ENCODE data around the gene PHLDA1. TPM values are rescaled to one million over a fixed set of nuclear protein-coding genes. Genes with fewer than 3 reads are reported as not detected.

Gene PHLDA1
- polyA plus RNA-seq, 1 of the 3 experiments (the other 2 are of a cell fraction) = 26.2 TPM

DNA sequence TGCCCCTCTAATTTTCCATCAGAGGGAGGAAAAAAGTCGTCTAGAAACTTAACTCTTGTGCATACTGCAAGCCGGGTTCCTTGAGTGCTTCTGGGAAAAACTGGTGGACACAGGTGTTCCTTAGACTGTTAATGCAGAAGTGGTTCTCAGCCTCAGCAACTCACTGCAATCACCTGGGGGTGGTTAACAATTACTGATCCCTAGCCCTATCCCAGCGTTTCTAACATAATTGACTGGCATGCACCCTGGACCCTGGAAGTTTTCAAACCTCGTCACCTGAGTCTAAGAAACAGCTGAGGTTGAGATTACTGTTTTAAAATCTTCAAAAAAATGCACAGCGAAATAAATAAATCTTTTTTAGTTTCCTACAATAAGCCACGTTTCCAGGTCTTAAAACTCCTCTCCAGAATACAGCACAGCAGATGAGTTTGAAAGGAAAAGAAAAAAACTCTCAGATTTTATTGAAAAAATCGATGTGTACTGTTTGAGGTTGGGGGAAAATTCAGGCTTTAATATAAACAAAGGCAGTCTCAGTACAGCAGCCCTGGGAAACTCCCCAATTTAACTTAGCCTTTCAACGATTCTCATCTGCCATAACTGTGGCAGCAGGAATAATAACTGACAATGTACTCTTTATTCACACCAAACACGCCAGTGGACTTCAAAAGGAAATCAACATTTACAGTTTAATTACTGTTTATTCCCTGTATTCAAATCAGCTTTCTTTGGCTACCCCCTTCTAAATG is 45.4 kb downstream of the PHLDA1 start:
- no peaks in the 10 kb centered on the region for H3K4me1 ChIP-seq (ENCODE audit: control insufficient read depth in 1 of 2, insufficient read depth in 2 of 2, low read depth in 1 of 2, low read length in 1 of 2)
- ChIA-PET CTCF (no interaction called here), POLR2A (no interaction called here)
- no peak overlapping the region for H3K27ac ChIP-seq (ENCODE audit: low read depth in 2 of 2, low read length in 1 of 2)
- H3K36me3 ChIP-seq (replicated peaks in 1 of 2; ENCODE audit: control insufficient read depth in 1 of 2, insufficient read depth in 2 of 2, low read length in 1 of 2) = no peaks in the 10 kb centered on the region
- H2AFZ ChIP-seq (ENCODE audit: low read depth) = peak overlapping the region; percentile 54; the same call in 1 of the 2 replicates
- H3K9me2 ChIP-seq = no peaks in the 10 kb centered on the region
- TF ChIP-seq, protein P1, sequence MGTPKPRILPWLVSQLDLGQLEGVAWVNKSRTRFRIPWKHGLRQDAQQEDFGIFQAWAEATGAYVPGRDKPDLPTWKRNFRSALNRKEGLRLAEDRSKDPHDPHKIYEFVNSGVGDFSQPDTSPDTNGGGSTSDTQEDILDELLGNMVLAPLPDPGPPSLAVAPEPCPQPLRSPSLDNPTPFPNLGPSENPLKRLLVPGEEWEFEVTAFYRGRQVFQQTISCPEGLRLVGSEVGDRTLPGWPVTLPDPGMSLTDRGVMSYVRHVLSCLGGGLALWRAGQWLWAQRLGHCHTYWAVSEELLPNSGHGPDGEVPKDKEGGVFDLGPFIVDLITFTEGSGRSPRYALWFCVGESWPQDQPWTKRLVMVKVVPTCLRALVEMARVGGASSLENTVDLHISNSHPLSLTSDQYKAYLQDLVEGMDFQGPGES (IDR thresholded peaks at IDR 0.05; ENCODE audit: low read depth, low read length) = no peak
- TF ChIP-seq FOXM1 (IDR thresholded peaks at IDR 0.05; ENCODE audit: low read depth) (no peak), RCOR1 (IDR thresholded peaks at IDR 0.05; ENCODE audit: low read length) (no peak), MXI1 (IDR thresholded peaks at IDR 0.05; ENCODE audit: low read depth, low read length) (no peak), GABPA (IDR thresholded peaks at IDR 0.05; ENCODE audit: low read depth) (no peak)
- no peaks in the 10 kb centered on the region for H3F3A ChIP-seq (replicated peaks; ENCODE audit: insufficient read depth)
- H3K27me3 ChIP-seq (ENCODE audit: insufficient read depth) = no peaks in the 10 kb centered on the region
- H3K4me3 ChIP-seq (ENCODE audit: low read depth in 2 of 2, low read length in 1 of 2) = no peak overlapping the region
- H3K9me3 ChIP-seq = no peaks in the 10 kb centered on the region
- no peaks in the 10 kb centered on the region for H3K79me2 ChIP-seq (ENCODE audit: insufficient read depth)
- H3K9ac ChIP-seq = no peak overlapping the region
- no peak for DNase-seq
- WGBS (ENCODE audit: low lambda C conversion rate) = 68% methylated on average over 9 of the region's 9 CpGs
- H3K4me2 ChIP-seq = no peak overlapping the region
- H4K20me1 ChIP-seq (ENCODE audit: insufficient read depth) = no peaks in the 10 kb centered on the region

DNA sequence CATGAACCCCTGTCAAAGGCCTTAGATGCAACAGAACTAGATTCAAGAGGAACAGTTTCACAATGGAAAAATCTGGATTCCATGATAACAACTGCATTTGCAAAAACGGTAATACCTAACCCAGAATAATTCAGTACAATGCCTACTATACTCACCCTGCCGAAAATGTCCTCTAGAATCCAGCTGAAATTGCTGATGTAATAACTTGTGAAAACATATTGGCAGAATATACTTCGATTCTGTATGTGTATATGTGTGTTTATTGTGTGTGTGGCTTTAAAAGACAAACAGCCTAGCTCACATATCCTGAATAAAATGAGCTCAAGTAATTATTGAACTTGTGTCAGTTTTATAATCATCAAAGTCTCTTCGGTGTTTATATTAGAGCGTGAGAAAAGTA is 46.0 kb downstream of the PHLDA1 start:
- ChIA-PET CTCF (no interaction called here), POLR2A (no interaction called here)
- Histone ChIP-seq H3K27ac (ENCODE audit: low read depth in 2 of 2, low read length in 1 of 2) (no peak overlapping the region), H3K4me1 (ENCODE audit: control insufficient read depth in 1 of 2, insufficient read depth in 2 of 2, low read depth in 1 of 2, low read length in 1 of 2) (no peaks in the 10 kb centered on the region), H3K9me3 (no peaks in the 10 kb centered on the region), H4K20me1 (ENCODE audit: insufficient read depth) (no peaks in the 10 kb centered on the region), H3K27me3 (ENCODE audit: insufficient read depth) (no peaks in the 10 kb centered on the region), H2AFZ (ENCODE audit: low read depth) (peak overlapping the region; percentile 23; the same call in 1 of the 2 replicates), H3K4me2 (no peak overlapping the region), H3K4me3 (ENCODE audit: low read depth in 2 of 2, low read length in 1 of 2) (no peak overlapping the region), H3K79me2 (ENCODE audit: insufficient read depth) (no peaks in the 10 kb centered on the region), H3F3A (replicated peaks; ENCODE audit: insufficient read depth) (no peaks in the 10 kb centered on the region), H3K36me3 (replicated peaks in 1 of 2; ENCODE audit: control insufficient read depth in 1 of 2, insufficient read depth in 2 of 2, low read length in 1 of 2) (no peaks in the 10 kb centered on the region), H3K9me2 (no peaks in the 10 kb centered on the region), H3K9ac (no peak overlapping the region)
- TF ChIP-seq CTCF (IDR thresholded peaks at IDR 0.05) = no peak
- TF ChIP-seq, protein P2, sequence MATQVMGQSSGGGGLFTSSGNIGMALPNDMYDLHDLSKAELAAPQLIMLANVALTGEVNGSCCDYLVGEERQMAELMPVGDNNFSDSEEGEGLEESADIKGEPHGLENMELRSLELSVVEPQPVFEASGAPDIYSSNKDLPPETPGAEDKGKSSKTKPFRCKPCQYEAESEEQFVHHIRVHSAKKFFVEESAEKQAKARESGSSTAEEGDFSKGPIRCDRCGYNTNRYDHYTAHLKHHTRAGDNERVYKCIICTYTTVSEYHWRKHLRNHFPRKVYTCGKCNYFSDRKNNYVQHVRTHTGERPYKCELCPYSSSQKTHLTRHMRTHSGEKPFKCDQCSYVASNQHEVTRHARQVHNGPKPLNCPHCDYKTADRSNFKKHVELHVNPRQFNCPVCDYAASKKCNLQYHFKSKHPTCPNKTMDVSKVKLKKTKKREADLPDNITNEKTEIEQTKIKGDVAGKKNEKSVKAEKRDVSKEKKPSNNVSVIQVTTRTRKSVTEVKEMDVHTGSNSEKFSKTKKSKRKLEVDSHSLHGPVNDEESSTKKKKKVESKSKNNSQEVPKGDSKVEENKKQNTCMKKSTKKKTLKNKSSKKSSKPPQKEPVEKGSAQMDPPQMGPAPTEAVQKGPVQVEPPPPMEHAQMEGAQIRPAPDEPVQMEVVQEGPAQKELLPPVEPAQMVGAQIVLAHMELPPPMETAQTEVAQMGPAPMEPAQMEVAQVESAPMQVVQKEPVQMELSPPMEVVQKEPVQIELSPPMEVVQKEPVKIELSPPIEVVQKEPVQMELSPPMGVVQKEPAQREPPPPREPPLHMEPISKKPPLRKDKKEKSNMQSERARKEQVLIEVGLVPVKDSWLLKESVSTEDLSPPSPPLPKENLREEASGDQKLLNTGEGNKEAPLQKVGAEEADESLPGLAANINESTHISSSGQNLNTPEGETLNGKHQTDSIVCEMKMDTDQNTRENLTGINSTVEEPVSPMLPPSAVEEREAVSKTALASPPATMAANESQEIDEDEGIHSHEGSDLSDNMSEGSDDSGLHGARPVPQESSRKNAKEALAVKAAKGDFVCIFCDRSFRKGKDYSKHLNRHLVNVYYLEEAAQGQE (IDR thresholded peaks at IDR 0.05; ENCODE audit: low read depth, low read length) = no peak
- TF ChIP-seq, protein P3, sequence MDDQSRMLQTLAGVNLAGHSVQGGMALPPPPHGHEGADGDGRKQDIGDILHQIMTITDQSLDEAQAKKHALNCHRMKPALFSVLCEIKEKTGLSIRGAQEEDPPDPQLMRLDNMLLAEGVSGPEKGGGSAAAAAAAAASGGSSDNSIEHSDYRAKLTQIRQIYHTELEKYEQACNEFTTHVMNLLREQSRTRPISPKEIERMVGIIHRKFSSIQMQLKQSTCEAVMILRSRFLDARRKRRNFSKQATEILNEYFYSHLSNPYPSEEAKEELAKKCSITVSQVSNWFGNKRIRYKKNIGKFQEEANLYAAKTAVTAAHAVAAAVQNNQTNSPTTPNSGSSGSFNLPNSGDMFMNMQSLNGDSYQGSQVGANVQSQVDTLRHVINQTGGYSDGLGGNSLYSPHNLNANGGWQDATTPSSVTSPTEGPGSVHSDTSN (IDR thresholded peaks at IDR 0.05) = no peak
- no peak for DNase-seq
- WGBS (ENCODE audit: low lambda C conversion rate) = 80% methylated on average over 5 of the region's 5 CpGs

All from SK-N-SH (cell line).